GM19467 (cell line): ENCODE results near the gene ZNF331.

Experiments used
- ATAC-seq: cut with Tn5 transposase; IDR thresholded peaks from one replicate; pipeline ENCODE4 v1.9.1; 2021; ENCODE audit warnings: mild to moderate bottlenecking, moderate library complexity; ENCODE audit not compliant: unreplicated experiment

ZNF331 gene

GRCh38 chr19:53555352-53555751, 17.4 kb downstream of the ZNF331 start:
- ATAC-seq: no peak

- ATAC-seq: no peak
These were observed 33.4 kb downstream of the ZNF331 start for GRCh38 chr19:53571339-53571738.

- no peak for ATAC-seq
These were observed 39.2 kb downstream of the ZNF331 start for GRCh38 chr19:53576941-53577653.

- no peak for ATAC-seq
These were observed 40.0 kb downstream of the ZNF331 start for GRCh38 chr19:53577968-53578367.

- ATAC-seq: no peak
These were observed 41.6 kb downstream of the ZNF331 start for GRCh38 chr19:53579518-53579917.

GRCh38 chr19:53580871-53581835, 43.2 kb downstream of the ZNF331 start:
- no peak for ATAC-seq

GRCh38 chr19:53581871-53582279, 43.9 kb downstream of the ZNF331 start:
- ATAC-seq: no peak

- no peak for ATAC-seq
These were observed 45.2 kb downstream of the ZNF331 start for GRCh38 chr19:53583181-53583580.

- no peak for ATAC-seq
These were observed 48.3 kb downstream of the ZNF331 start for GRCh38 chr19:53586277-53586691.

GRCh38 chr19:53594811-53595509, 57.0 kb downstream of the ZNF331 start:
- no peak for ATAC-seq

GRCh38 chr19:53595510-53595867, 57.5 kb downstream of the ZNF331 start:
- ATAC-seq: no peak

GRCh38 chr19:53596056-53596455, 58.1 kb downstream of the ZNF331 start:
- ATAC-seq: no peak

GRCh38 chr19:53597023-53597422, 59.1 kb downstream of the ZNF331 start:
- ATAC-seq: no peak

- no peak for ATAC-seq
These were observed 60.4 kb downstream of the ZNF331 start for GRCh38 chr19:53598361-53598760.

GRCh38 chr19:53600217-53600616, 62.3 kb downstream of the ZNF331 start:
- ATAC-seq: no peak

- ATAC-seq: no peak
These were observed 68.1 kb downstream of the ZNF331 start for GRCh38 chr19:53606031-53606430.

GRCh38 chr19:53608381-53608780, 70.4 kb downstream of the ZNF331 start:
- ATAC-seq: no peak

- ATAC-seq: no peak
These were observed 75.0 kb downstream of the ZNF331 start for GRCh38 chr19:53612762-53613526.

GRCh38 chr19:53621885-53622740, 84.2 kb downstream of the ZNF331 start:
- ATAC-seq: no peak
